HG03039 (cell line): ENCODE measurements around the gene ZNF138.

Experiments used
- ATAC-seq: cut with Tn5 transposase; IDR thresholded peaks from one replicate; pipeline ENCODE4 v1.9.1; 2021; ENCODE audit warnings: mild to moderate bottlenecking, moderate library complexity; ENCODE audit not compliant: unreplicated experiment

The ZNF138 gene

GRCh38 chr7:64874562-64875250 is 80.5 kb downstream of the ZNF138 start:
- ATAC-seq = no peak

GRCh38 chr7:64875258-64875657 is 81.0 kb downstream of the ZNF138 start:
- ATAC-seq = no peak

GRCh38 chr7:64875658-64876406 is 81.6 kb downstream of the ZNF138 start:
- ATAC-seq = no peak

DNA sequence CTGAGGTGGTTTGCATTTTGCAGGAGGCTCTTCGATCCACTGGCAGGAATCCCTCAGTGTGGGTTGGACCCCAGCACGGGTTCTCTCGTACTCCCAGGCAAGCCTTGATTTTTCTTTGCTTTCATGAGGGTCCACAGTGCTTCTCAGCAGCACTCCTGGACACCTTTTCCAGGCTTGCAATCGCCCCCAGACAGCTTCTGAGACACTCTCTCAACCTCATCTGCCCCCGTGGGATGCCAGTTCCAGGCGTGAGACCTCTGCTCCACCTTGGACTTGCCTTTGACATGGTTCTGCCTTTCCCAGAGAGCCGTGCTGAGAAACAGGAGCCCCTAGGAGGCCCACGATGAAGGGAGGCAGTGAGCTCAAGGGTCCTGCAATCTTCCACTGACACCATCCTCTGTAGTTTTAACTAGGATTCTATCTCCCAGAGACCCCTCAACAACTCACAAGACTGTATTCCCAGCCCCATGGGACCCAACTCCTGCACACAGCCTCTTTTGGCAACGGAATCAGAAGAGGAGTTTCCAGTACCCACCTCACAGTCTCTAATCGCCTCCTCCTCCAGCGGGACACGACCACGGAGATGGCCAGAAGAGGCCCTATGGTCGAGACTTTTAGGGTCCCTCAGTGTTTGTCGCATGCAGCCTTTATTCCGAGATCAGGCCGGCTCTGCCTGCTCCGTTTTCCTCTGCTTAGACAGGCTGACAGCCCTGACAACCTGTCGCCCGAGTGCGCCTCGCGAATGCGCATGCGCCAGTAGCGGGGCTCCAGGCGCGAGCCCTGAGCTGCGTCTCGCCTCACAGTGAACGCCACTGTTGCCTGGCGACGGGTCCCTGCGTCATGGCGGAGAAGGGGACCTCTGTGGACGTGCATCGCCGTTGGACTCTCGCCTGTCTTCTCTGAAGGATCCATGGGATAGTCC is 82.8 kb downstream of the ZNF138 start:
- ATAC-seq = no peak

- ATAC-seq = no peak
Observed at GRCh38 chr7:64877714-64878610, 83.7 kb downstream of the ZNF138 start.

DNA sequence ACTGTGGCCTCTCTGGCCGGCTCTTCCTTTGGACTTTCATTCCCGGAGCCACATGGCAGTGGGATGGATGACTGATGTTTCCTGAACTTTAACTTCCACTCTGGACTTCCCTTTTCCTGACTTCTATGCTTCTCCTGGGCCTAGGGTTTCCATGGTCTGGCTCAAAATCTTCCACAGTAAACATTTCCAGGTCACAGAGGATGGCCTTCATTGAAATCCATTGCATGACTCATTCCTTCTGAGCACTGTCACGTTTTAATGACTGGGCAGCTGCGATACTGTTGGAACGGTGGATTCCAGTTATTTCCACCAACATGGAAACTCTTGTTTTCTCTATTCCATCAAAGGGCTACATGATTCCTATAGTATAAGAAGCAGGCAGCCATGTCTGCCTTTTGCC is 84.5 kb downstream of the ZNF138 start:
- ATAC-seq = no peak

DNA sequence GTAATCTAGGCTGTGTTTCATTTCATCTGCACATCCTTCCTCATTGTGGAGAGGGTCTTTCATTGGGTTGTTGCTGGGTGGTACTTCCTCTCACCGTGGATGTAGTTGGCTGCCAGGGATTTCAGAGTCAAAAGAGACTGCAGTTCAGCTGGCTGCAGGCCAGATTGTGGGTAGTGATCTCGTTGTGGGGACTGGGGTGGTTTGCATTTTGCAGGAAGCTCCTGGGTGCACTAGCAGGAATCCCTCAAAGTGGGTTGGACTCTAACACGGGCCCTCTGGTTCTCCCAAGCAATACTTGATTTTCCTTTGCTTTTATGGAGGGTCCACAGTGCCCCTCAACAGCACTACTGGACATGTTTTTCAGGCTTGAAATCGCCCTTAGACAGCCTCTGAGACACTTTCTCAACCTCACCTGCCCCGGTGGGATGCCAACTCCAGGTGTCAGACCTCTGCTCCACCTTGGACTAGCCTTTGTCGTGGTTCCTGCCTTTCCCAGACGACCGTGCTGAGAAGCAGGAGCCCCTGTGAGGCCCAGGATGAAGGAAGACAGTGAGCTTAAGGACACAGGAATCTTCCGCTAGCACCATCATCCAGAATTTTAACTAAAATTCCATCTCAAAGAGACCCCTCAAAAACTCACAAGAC is 85.0 kb downstream of the ZNF138 start:
- ATAC-seq = no peak

DNA sequence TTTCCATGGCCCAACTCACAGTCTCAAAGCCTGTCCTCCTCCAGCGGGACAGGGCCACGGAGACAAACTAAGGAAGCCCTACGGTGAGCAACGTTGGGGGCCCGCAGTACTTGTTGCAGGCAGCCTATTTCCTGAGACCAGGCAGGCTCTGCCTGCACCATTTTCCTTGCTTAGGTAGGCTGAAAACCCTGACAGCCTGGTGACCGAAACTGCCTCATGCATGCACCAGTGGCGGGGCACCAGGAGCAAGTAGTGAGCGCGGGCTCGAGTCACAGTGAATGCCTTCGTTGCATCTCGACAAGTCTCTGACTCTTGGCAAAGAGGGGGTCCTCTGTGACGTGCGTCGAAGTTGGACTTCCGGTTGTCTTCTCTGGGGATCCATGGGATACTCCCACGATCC is 85.6 kb downstream of the ZNF138 start:
- ATAC-seq = no peak

- ATAC-seq = no peak
Observed at GRCh38 chr7:64880322-64881297, 86.4 kb downstream of the ZNF138 start.

GRCh38 chr7:64881461-64882287 is 87.4 kb downstream of the ZNF138 start:
- no peak for ATAC-seq

DNA sequence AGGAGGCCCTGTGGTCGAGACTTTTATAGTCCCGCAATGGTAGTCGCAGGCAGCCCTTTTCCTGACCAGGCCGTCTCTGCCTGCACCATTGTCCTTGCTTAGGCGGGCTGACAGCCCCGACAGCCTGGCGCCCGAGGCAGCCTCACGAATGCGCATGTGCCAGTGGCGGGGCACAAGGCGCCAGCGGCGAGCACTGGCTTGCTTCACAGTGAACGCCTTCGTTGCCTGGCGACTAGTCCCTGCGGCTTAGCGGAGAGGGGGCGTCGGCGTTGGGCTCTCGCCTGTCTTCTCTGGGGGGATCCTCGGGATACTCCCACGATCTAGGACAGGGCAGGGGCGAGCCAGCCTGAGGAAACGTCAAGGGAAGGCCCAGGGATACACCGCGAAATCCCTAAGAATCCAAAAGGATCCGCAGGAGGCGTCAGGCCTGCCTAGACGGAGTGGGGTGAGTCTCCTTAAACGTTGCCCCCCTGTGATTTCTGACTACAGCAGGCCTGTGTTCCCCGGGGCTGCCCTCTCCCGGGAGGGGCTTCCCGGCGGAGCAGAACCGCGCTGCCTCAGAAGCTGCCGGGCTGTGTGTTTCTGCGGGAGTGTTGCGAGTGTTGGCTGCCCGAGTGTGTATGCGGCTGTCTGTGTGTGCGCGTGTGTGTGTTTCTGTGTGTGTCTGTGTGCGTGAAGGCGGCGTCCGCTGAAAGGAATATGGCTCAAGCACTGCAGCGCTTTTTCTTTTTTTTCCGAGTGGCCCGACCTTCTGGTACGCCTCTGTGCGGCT is 88.3 kb downstream of the ZNF138 start:
- no peak for ATAC-seq
